Measurements from ENCODE around the gene PPIF.

DNA sequence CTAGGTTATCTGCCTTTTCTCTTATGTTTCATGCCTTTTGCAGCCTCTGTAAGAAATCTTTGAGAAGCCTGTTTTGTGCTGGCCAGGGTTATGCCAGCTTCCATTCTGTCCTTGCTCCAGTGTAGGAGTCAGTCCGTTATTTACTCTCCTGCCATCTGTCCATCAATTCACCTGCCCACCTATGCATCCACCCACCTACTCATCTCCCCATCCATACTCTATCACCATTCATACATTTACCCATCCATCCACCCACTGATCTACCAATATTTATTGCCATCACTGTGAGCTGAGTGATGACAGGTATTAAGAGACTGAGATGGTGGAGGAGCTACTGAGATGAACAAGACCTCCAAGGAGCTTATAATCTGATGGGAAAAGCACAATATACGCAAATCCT lies 12.7 kb upstream of the PPIF start:
- TF ChIP-seq, protein P1, sequence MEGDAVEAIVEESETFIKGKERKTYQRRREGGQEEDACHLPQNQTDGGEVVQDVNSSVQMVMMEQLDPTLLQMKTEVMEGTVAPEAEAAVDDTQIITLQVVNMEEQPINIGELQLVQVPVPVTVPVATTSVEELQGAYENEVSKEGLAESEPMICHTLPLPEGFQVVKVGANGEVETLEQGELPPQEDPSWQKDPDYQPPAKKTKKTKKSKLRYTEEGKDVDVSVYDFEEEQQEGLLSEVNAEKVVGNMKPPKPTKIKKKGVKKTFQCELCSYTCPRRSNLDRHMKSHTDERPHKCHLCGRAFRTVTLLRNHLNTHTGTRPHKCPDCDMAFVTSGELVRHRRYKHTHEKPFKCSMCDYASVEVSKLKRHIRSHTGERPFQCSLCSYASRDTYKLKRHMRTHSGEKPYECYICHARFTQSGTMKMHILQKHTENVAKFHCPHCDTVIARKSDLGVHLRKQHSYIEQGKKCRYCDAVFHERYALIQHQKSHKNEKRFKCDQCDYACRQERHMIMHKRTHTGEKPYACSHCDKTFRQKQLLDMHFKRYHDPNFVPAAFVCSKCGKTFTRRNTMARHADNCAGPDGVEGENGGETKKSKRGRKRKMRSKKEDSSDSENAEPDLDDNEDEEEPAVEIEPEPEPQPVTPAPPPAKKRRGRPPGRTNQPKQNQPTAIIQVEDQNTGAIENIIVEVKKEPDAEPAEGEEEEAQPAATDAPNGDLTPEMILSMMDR (tag by site-specific recombination; IDR thresholded peaks at IDR 0.05): no peak
- no peak for TF ChIP-seq ZNF626 (tag by site-specific recombination; IDR thresholded peaks at IDR 0.05)
- TF ChIP-seq, protein P2, sequence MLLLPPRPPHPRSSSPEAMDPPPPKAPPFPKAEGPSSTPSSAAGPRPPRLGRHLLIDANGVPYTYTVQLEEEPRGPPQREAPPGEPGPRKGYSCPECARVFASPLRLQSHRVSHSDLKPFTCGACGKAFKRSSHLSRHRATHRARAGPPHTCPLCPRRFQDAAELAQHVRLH (tag by site-specific recombination; IDR thresholded peaks at IDR 0.05): no peak
- TF ChIP-seq ZNF830 (tag by site-specific recombination; IDR thresholded peaks at IDR 0.05; ENCODE audit: low read depth): no peak
